Globus pallidus (tissue), 1 donor: ENCODE data around the gene RPL35.

Experiments
- DNase-seq: peaks from one replicate; pipeline ENCODE4 v3.0.0-alpha.2; 2015; ENCODE audit warnings: low spot score

RPL35 gene

DNA sequence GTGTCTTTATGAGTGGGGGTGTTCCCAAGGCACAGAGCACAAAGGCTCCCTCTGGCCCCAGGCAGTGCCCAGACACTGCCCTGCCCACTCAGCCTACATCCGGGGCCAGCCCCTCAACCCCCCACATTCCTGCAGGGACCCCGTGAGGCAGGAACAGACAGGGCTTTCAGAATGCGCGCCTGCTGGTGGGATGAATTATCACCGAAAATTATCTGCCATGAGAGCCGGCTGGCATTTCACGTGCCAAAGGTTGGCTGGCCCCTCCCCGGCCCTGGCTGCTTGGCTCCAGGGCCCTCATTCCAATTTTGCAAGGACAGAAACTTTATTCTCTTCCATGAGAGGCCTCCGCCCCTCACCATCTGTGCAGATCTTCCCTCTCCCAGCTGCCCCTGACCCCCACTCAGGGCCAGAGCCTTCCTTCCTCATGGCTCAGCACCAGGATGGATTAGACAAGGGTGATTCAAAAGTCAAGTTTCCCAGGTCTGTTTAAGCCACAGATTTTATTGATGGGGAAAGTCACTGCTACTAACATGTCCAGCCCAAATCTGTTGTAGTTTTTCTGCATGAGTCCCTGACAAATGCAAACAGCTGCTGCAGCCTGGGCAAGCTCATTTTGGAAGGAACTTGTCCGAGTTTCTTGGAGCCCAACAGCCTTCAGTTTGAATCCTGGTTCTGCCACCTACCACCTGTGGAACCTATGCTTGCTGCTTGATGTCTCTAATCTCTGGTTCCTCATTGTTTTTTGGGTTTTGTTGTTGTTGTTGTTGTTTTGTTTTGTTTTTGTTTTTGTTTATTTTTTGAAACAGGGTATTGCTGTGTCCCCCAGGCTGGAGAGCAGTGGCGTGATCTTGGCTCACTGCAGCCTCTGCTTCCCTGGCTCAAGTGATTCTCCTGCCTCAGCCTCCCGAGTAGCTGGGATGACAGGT lies 40.8 kb downstream of the RPL35 start:
- DNase-seq: no peak

GRCh38 chr9:124818431-124819281 lies 43.1 kb downstream of the RPL35 start:
- DNase-seq: no peak

DNA sequence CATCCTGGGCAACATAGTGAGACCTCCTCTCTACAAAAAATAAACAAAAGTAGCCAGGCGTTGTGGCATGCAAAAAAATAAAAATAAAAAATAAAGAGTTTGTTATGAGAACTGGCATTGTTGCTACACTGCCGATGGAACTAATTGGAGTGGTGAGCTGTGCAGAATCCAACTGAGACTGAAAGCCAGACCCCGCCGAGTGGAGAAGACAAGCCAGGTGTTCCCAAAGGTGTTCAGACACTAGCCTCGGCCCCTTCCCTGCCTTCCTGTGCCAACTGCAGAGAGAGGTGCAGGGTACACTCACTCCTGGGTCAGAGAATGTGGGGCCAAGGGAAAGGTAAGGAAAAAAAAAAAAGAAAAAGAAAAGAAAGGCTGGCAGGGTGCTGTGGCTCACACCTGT lies 46.2 kb downstream of the RPL35 start:
- DNase-seq: no peak

GRCh38 chr9:124814164-124814535 lies 47.6 kb downstream of the RPL35 start:
- no peak for DNase-seq

DNA sequence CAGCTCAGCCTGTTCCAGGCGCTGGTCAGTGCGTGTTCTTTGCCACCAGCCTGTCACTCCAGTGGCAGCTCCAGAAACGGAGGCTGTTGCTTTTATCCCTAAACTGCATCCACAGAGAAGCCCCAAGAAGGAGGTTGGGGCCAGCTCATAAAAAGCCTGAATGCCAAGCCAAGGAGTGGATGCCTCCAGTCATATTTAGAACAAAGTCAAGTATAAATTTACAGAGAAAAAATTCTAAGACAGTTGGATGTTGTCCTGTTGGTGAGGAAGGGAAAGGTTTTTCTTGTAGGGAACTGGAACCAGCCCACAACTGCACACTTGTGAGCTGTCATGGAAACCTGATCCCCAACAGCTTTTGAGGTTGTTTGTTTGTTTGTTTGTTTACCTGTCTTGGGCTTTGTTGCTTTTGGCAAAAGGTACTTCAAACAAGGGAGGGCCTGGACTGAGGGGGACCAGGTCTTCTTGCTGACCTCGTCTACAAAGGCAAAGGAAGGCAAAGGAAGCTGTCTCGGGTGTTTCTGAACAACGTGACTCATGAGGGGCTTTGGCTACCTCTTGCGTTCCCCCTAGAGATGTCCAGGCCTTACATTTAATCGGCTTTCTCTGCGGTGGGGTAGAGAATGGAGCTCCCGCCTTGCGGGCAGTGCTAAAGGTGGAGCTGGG lies 48.1 kb downstream of the RPL35 start:
- DNase-seq: no peak

DNA sequence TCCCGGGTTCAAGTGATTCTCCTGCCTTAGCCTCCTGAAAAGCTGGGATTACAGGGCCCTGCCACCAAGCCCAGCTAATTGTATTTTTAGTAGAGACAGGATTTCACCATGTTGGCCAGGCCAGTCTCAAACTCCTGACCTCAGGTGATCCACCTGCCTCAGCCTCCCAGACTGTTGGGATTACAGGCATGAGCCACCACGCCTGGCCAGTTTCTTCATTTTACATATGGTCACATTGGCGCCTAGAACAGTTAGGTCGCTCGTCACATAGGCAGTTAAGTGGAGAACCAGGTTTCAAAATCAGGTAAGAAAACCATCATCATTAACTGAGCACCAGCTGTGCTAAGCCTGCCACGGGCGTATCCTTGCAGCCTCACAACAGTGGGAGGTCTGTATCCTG lies 48.7 kb downstream of the RPL35 start:
- no peak for DNase-seq

GRCh38 chr9:124812441-124812876 lies 49.3 kb downstream of the RPL35 start:
- DNase-seq: no peak

GRCh38 chr9:124810663-124811355 lies 50.9 kb downstream of the RPL35 start:
- no peak for DNase-seq

DNA sequence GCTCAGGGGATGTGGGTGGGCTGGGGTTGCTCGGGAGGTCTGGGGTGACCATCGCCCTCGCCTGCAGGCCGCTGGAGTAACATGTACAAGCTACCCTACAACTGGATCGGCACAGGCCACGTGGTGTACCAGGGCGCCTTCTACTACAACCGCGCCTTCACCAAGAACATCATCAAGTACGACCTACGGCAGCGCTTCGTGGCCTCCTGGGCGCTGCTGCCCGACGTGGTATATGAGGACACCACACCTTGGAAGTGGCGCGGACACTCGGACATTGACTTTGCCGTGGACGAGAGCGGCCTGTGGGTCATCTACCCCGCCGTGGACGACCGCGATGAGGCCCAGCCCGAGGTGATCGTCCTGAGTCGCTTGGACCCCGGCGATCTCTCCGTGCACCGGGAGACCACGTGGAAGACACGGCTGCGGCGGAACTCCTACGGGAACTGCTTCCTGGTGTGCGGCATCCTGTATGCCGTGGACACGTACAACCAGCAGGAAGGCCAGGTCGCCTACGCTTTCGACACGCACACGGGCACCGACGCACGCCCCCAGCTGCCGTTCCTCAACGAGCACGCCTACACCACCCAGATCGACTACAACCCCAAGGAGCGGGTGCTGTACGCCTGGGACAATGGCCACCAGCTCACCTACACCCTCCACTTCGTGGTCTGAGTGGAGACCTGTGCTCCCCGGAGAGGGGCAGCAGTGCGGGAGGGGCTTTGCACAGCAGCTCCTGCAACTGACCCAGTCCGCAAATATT lies 51.8 kb downstream of the RPL35 start:
- DNase-seq: no peak

DNA sequence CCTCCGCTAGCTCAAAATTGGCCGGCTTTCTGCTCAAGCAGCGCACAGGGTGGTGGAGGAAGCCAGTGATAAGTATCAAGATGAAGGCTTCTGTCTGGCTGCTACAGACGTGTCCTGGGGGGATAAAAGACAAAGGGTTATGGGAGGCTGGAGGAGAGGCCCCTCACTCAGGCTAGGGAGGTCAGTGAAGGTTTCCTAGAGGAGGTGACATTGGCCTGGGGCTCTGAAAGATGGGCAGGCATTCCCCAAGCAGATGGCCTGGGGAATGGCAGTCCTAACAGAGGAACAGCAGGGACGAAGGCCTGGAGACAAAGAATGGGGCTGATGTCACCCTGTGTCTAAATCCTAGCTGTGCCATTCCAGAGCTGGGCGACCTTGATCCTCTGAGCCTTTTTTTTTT lies 52.5 kb downstream of the RPL35 start:
- no peak for DNase-seq

DNA sequence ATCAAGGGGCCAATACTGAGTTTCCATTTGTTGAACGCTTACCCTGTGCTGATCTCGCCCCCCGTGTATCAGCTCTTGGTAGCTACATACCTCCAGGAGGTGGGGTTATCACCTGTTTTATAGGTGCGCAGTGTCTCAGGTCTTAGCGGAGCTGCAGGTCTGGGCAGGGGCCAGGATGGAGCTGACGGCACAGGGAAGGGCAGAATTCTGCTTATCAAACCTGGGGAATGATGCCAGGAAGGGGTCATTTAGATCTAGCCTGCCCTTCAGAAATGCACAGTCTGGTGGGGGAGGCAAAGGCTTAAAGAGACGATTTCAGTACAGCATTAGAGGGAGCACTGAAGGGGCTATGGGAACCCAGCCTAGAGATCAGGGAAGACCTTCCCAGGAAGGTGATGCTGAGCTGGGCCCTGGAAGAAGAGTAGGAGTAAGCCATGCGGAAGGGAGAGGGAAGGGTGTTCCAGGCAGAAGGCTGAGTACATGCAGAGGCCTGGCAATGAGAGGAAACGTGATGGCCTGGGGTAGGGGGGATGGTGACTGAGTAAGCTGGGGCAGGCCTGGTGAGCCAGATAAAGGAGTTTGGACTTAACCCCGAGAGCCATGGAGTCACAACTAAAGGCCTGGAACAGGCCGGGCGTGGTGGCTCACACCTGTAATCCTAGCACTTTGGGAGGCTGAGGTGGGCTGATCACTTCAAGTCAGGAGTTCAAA lies 53.4 kb downstream of the RPL35 start:
- DNase-seq: no peak
